GM12892 (cell line): ENCODE data around the gene C2orf68.

Experiments
- POLR2A ChIP-seq: IDR thresholded peaks from 2 replicates; pipeline ENCODE4 v1.6.1; 2011; ENCODE audit warnings: low read depth, low read length, control low read depth
- POLR2AphosphoS5 ChIP-seq: IDR thresholded peaks from 2 replicates; pipeline ENCODE4 v1.6.1; 2011; ENCODE audit warnings: low read depth, low read length, control low read depth
- TAF1 ChIP-seq: IDR thresholded peaks from 2 replicates; pipeline ENCODE4 v1.6.1; 2011; ENCODE audit warnings: low read depth, mild to moderate bottlenecking, control low read depth, low read length, borderline replicate concordance

- TF ChIP-seq TAF1 (peak; percentile 89), POLR2AphosphoS5 (peak; percentile 89), POLR2A (peak; percentile 96)
These were observed 50.3 kb downstream of the C2orf68 start, which contains the start of gene GGCX for GRCh38 chr2:85561280-85562212.
